H54 (cell line): ENCODE data around the gene GRM8.
A peak's percentile ranks its signal among the peaks of the same experiment; 100 is the strongest.

Source experiments
- DNase-seq: peaks from one replicate; pipeline ENCODE4 v3.0.0; 2011; ENCODE audit warnings: low spot score, mixed read lengths; ENCODE audit not compliant: insufficient read length
- FAIRE-seq: peaks from 3 replicates; lab custom pipeline; 2011; peaks lifted over from hg19 to GRCh38; lab: Jason Lieb, UNC
- POLR2A ChIP-seq: IDR thresholded peaks from 2 replicates; pipeline ENCODE4 v1.6.1; 2011; ENCODE audit warnings: low read depth, mild to moderate bottlenecking, low read length

Gene GRM8

DNA sequence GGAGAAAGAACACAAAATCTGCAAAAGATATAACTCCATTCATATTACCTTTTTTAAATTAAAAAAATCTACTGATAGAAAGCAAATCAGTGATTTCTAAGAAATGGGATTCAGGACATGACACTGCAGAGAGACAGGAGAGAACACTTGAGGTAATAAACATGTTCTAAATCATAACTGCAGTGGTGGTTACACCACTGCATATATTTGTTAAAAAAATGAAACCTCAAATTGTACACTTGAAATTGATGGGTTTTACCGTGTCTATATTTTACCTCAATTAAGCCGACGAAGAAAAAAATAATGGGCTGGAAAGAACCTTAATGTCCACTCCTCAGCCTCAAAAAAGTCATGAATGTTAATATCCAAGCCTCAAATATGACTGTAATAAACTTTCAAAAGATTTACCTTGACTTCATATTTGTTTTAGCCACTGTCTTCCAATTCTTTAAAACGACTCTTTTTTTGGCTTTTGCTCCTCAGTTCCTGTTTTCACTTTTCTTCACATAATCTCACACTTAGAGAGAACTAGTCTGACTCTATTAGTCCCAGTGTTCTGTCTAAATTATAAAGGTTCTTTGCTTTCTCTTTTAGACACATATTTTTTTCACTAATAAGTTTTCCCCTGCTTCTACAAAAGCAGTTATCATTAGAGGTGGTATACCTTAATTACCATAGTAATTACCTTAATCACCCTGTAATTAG lies 502.4 kb downstream of the GRM8 start:
- TF ChIP-seq POLR2A: no peak
- no peak for FAIRE-seq

GRCh38 chr7:126728967-126729366 lies 523.8 kb downstream of the GRM8 start:
- FAIRE-seq: no peak
- TF ChIP-seq POLR2A: no peak
- DNase-seq: no peak

More for the DNA sequence above, 502.4 kb downstream of the GRM8 start:
- DNase-seq: no peak

DNA sequence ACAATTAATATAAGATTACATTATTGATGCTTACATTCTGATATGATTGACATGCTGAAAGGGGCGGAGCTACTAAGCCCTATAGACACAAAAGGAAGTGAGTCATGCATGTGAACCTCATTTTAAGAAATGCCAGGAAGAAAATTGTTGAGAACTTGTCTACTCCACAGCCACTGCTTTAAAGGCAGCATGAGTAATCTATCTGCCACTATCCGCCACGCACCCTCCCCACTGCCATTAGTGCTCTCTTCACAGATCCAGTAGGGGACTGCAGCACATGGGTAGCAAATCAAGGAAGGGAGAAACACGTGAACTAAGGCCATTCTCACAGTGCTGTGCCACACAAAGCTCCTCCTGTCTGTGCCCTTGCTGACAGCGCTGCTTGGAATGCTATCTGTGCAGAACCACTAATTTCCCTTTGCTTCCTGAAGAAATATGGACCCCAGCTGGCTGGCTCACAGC lies 524.8 kb downstream of the GRM8 start:
- DNase-seq (peak; percentile 19), FAIRE-seq (peak; percentile 93)
- TF ChIP-seq POLR2A: no peak

DNA sequence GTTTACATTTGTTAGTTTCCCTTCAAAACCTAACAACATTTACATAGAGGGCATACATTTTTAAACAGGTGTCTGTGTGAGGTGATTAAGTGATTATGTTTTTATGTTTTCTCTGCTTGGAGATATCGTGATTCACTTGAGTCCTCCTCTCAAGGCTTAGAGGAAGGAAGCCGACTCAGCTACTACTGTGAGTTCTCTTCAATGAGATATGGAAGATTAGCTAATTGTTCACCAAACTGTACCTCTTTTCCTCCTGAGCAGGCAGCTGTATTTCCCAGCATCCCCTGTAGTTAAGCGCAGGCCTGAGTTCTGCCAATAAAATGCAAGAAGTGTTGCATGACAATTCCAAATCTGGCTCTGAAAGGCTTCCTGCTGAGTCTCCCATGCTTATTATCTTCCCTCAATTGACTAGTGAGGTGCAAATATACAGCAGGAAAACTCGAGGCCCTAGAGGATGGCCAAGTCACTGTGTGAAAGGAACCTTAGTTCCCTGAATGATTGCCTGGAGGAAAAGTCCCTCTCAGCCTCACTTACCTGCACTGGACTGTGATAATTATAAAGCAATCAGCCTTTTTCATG lies 528.7 kb downstream of the GRM8 start:
- DNase-seq (no peak), FAIRE-seq (no peak)
- no peak for TF ChIP-seq POLR2A

GRCh38 chr7:126720232-126720631 lies 532.5 kb downstream of the GRM8 start:
- FAIRE-seq (no peak), DNase-seq (no peak)
- no peak for TF ChIP-seq POLR2A

GRCh38 chr7:126718419-126718818 lies 534.3 kb downstream of the GRM8 start:
- no peak for TF ChIP-seq POLR2A
- FAIRE-seq (no peak), DNase-seq (no peak)

- FAIRE-seq (peak; percentile 71), DNase-seq (peak; percentile 15)
- no peak for TF ChIP-seq POLR2A
Measured at GRCh38 chr7:126716321-126716720, 536.4 kb downstream of the GRM8 start.

GRCh38 chr7:126715076-126715475 lies 537.7 kb downstream of the GRM8 start:
- no peak for TF ChIP-seq POLR2A
- DNase-seq (no peak), FAIRE-seq (no peak)

DNA sequence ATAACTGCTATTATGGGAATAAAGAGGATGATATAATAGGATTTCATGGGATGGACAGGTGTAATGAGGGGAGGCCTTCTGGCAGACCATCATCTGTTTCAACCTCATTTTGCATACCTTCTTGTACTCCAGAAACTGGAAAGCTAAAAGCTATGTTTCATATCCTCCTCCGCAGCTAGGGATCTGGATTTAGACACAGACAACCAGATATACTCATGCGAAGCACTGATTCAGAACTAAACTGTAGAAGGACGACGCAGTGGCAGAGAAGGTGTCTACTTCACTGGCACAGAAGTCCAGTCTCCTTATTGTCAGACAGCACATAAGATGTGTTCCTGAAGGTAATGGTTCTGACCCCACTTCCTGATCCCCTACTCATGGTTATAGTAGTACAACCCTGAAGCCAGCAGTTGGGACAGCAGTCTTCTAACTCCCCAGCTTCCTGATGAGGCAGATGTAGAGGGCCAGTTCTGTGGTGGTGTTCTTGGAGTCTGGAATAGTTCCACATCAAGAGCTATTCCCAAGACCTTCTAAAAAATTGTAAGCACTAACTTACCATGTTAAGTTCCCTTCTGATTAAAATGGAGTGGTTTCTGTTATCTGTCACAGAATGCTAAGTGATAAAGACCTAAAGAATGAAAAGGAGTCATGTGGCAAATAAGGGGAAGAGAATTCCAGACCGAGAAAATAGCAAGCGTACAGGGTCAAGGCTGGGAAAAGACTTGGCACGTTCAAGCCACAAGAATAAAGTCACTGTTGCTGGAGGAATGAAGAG lies 550.3 kb downstream of the GRM8 start:
- DNase-seq: no peak
- no peak for FAIRE-seq
- no peak for TF ChIP-seq POLR2A

GRCh38 chr7:126700807-126701604 lies 551.7 kb downstream of the GRM8 start:
- FAIRE-seq: peak; percentile 98
- TF ChIP-seq POLR2A: no peak
- peak; percentile 47 for DNase-seq

GRCh38 chr7:126699707-126700106 lies 553.0 kb downstream of the GRM8 start:
- no peak for FAIRE-seq

DNA sequence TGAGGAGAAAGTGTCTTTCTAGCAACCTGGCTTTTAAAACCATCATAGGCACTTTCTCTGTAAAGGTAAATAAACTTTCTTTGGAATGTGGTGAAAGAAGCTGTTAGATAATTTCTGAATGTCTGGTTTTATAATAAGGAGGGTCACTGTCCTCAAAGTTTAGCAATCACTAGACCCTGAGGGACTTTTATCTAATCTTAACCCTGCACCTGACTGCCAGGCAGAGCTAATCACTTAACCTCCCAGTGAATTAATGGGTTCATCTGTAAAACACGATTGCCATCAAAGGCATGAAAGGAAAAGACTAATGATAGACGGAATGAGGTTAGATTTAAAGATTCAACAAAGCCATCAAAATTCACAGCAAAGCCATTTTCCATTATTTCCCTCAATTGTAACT lies 553.8 kb downstream of the GRM8 start:
- DNase-seq (no peak), FAIRE-seq (no peak)
- TF ChIP-seq POLR2A: no peak

More at GRCh38 chr7:126699707-126700106, 553.0 kb downstream of the GRM8 start:
- no peak for TF ChIP-seq POLR2A
- DNase-seq: no peak

- FAIRE-seq (no peak), DNase-seq (no peak)
Measured at GRCh38 chr7:126698446-126698845, 554.3 kb downstream of the GRM8 start.

More at GRCh38 chr7:126698446-126698845, 554.3 kb downstream of the GRM8 start:
- TF ChIP-seq POLR2A: no peak
